ENCODE measurements around the gene C5orf52.

- TF ChIP-seq CTCF (conservative IDR thresholded peaks at IDR 0.05 in 1 of 2, IDR thresholded peaks at IDR 0.05 in 1 of 2; ENCODE audit: low read depth in 1 of 2, low read length in 2 of 2) (no peak), EZH2 (IDR thresholded peaks at IDR 0.05; ENCODE audit: low read length, missing control alignments) (no peak)
These were observed 38.0 kb downstream of the C5orf52 start for GRCh38 chr5:157709346-157709745.
